Measurements from ENCODE around the gene CEP162. TPM values are rescaled to one million over a fixed set of nuclear protein-coding genes. Genes with fewer than 3 reads are reported as not detected.
"Not testable (repeated sequence)": the region's sequence is repeated elsewhere in the genome, so short reads cannot be mapped to it uniquely, and the experiment has no call there.

The CEP162 gene
- total RNA-seq, 3 donors from 2014 or later = 7.5 to 13.0 (median 9.5) TPM

GRCh38 chr6:84086056-84086455 is 141.4 kb downstream of the CEP162 start:
- Histone ChIP-seq H3K4me1 (ENCODE audit: low read depth) (no peaks in the 10 kb centered on the region), H3K4me3 (no peak overlapping the region), H3K36me3 (ENCODE audit: low read depth) (no peaks in the 10 kb centered on the region), H3K9me3 (no peaks in the 10 kb centered on the region)
- DNase-seq (no peak), ATAC-seq (no peak)
- intact Hi-C loops (cut with DNase I, micrococcal nuclease) = no loop called here
- TF ChIP-seq CTCF (IDR thresholded peaks at IDR 0.05) = no peak

GRCh38 chr6:84084705-84085104 is 142.7 kb downstream of the CEP162 start:
- H3K36me3 ChIP-seq (ENCODE audit: low read depth); ATAC-seq; H3K4me3 ChIP-seq; H3K4me1 ChIP-seq (ENCODE audit: low read depth); intact Hi-C loops (cut with DNase I, micrococcal nuclease); DNase-seq; H3K9me3 ChIP-seq: not testable (repeated sequence)

- intact Hi-C loops (cut with DNase I, micrococcal nuclease) = no loop called here
- H3K4me3 ChIP-seq = no peak overlapping the region
- H3K36me3 ChIP-seq (ENCODE audit: low read depth) = no peaks in the 10 kb centered on the region
- no peaks in the 10 kb centered on the region for H3K9me3 ChIP-seq
- TF ChIP-seq CTCF (IDR thresholded peaks at IDR 0.05) = no peak
- DNase-seq (no peak), ATAC-seq (no peak)
- no peaks in the 10 kb centered on the region for H3K4me1 ChIP-seq (ENCODE audit: low read depth)
Measured at GRCh38 chr6:84082689-84083265, 144.7 kb downstream of the CEP162 start.

- Histone ChIP-seq H3K36me3 (ENCODE audit: low read depth) (no peaks in the 10 kb centered on the region), H3K4me1 (ENCODE audit: low read depth) (no peaks in the 10 kb centered on the region), H3K9me3 (no peaks in the 10 kb centered on the region), H3K4me3 (no peak overlapping the region)
- TF ChIP-seq CTCF (IDR thresholded peaks at IDR 0.05) = no peak
- intact Hi-C loops (cut with DNase I, micrococcal nuclease) = no loop called here
- ATAC-seq (no peak), DNase-seq (no peak)
Measured at GRCh38 chr6:84081222-84081621, 146.2 kb downstream of the CEP162 start.

GRCh38 chr6:84078335-84078734 is 149.1 kb downstream of the CEP162 start:
- Histone ChIP-seq H3K4me1 (ENCODE audit: low read depth) (no peaks in the 10 kb centered on the region), H3K4me3 (no peak overlapping the region), H3K36me3 (ENCODE audit: low read depth) (no peaks in the 10 kb centered on the region), H3K9me3 (no peaks in the 10 kb centered on the region)
- intact Hi-C loops (cut with DNase I, micrococcal nuclease) = no loop called here
- DNase-seq (no peak), ATAC-seq (no peak)
- TF ChIP-seq CTCF (IDR thresholded peaks at IDR 0.05) = no peak

- TF ChIP-seq CTCF (IDR thresholded peaks at IDR 0.05) = no peak
- ATAC-seq = no peak
- no peaks in the 10 kb centered on the region for H3K4me1 ChIP-seq (ENCODE audit: low read depth)
- no peak for DNase-seq
- H3K4me3 ChIP-seq = no peak overlapping the region
- intact Hi-C loops (cut with DNase I, micrococcal nuclease) = no loop called here
- H3K9me3 ChIP-seq = no peaks in the 10 kb centered on the region
- no peaks in the 10 kb centered on the region for H3K36me3 ChIP-seq (ENCODE audit: low read depth)
Measured at GRCh38 chr6:84077645-84078044, 149.8 kb downstream of the CEP162 start.
